ENCODE measurements around the gene CACNA2D3.

CACNA2D3 gene

DNA sequence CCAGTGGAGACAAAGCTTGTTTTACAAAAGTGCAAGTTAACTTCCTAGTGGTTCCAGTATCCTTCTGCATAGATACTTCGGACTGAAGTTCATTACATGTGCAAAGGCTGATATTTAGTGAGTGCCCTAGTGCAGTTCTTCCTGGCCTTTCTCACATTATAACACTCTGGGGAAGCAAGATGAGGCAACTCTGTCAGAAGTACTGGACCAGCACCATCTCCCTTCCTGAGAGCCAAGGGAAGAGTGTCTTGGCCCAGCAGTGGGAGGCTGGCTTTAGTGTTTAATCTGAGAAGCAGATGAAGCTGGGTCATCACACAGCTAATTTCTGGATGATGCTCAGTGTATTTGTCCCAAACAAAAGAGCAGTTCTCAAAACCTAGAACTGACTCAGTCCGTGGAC, 397.7 kb downstream of the CACNA2D3 start:
- no peak for DNase-seq (ENCODE audit: low spot score)
- no peak overlapping the region for H3K27ac Mint-ChIP-seq
- H3K4me3 Mint-ChIP-seq = no peak overlapping the region
- no peaks in the 10 kb centered on the region for H3K9me3 Mint-ChIP-seq
- H3K36me3 Mint-ChIP-seq (ENCODE audit: low read depth) = no peaks in the 10 kb centered on the region
- no peaks in the 10 kb centered on the region for H3K4me1 Mint-ChIP-seq (ENCODE audit: low read depth)
- H3K27me3 Mint-ChIP-seq (ENCODE audit: low read depth) = no peaks in the 10 kb centered on the region

DNA sequence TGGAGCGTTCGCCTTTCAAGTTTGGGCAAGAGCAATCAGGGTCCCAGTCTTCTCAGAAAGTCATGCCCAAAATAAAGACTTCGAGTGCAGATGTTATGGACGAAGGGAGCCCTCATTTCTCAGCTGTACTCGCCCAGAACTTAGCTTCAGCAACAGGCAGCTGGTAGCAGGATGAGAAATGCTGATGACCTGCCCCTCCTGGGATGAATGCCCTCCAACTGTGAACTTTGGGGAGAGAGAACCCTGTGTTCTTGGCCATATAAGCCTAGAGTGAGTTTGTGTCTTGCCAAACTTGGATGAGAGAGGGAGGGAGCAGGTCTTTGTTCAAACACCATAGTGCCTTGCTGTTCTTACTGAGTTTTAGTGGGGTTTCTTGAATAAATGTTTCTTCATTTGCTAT, 405.2 kb downstream of the CACNA2D3 start:
- Mint-ChIP-seq H3K9me3 (peaks cover 13% of the 10 kb centered on the region), H3K27me3 (ENCODE audit: low read depth) (no peaks in the 10 kb centered on the region), H3K27ac (no peak overlapping the region), H3K36me3 (ENCODE audit: low read depth) (no peaks in the 10 kb centered on the region), H3K4me3 (no peak overlapping the region), H3K4me1 (ENCODE audit: low read depth) (no peaks in the 10 kb centered on the region)
- no peak for DNase-seq (ENCODE audit: low spot score)

DNA sequence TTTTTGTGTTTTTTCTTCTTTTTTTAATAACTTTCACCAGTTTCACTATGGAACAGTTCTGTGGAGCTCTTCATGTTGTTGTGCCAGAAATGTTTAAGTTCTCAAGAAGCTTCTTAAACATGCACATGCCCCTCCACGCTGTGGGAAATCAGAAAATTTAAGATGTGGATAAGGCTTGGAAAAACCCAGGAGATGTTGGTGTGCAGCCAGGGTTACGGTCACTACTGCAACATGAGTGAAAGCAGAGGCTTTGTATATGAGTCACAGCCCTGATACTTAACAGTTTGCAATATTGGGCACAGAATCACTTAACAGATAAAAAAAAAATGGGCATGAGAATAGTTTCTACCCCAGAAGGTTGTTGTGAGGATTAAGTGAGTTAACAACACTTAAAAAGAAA, 405.6 kb downstream of the CACNA2D3 start:
- H3K27ac Mint-ChIP-seq = no peak overlapping the region
- H3K4me3 Mint-ChIP-seq = no peak overlapping the region
- no peak for DNase-seq (ENCODE audit: low spot score)

GRCh38 chr3:54528668-54529067, 406.3 kb downstream of the CACNA2D3 start:
- Mint-ChIP-seq H3K9me3 (peaks cover 13% of the 10 kb centered on the region), H3K4me1 (ENCODE audit: low read depth) (no peaks in the 10 kb centered on the region), H3K36me3 (ENCODE audit: low read depth) (no peaks in the 10 kb centered on the region), H3K4me3 (no peak overlapping the region), H3K27me3 (ENCODE audit: low read depth) (no peaks in the 10 kb centered on the region), H3K27ac (no peak overlapping the region)
- no peak for DNase-seq (ENCODE audit: low spot score)

More for the DNA sequence above, 405.6 kb downstream of the CACNA2D3 start:
- Mint-ChIP-seq H3K9me3 (peaks cover 13% of the 10 kb centered on the region), H3K4me1 (ENCODE audit: low read depth) (no peaks in the 10 kb centered on the region), H3K27me3 (ENCODE audit: low read depth) (no peaks in the 10 kb centered on the region), H3K36me3 (ENCODE audit: low read depth) (no peaks in the 10 kb centered on the region)

DNA sequence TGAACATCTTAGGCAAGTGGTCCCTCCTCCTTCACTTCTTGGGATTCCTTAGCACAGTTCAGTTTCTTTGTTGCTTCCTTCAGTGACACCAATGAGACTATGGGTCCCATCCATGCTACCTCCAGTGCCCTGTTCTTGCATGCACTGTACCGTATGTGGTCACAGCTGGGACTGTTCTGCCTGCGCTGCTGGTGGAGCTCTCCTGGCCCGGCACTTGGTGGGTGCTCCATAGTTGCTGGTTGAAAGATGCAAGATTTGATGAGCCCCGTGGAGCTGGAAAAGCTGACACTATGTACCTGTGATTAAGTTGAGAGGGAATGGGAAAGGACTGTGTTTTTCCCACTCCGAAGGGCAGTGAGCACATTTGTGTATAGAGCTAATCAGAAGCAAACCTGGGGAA, 407.7 kb downstream of the CACNA2D3 start:
- Mint-ChIP-seq H3K27me3 (ENCODE audit: low read depth) (no peaks in the 10 kb centered on the region), H3K4me3 (no peak overlapping the region), H3K9me3 (peaks cover 13% of the 10 kb centered on the region), H3K27ac (no peak overlapping the region), H3K4me1 (ENCODE audit: low read depth) (no peaks in the 10 kb centered on the region), H3K36me3 (ENCODE audit: low read depth) (no peaks in the 10 kb centered on the region)
- DNase-seq (ENCODE audit: low spot score) = no peak

- Mint-ChIP-seq H3K36me3 (ENCODE audit: low read depth) (no peaks in the 10 kb centered on the region), H3K4me3 (no peak overlapping the region), H3K4me1 (ENCODE audit: low read depth) (no peaks in the 10 kb centered on the region), H3K9me3 (peaks cover 9% of the 10 kb centered on the region), H3K27me3 (ENCODE audit: low read depth) (no peaks in the 10 kb centered on the region), H3K27ac (no peak overlapping the region)
- no peak for DNase-seq (ENCODE audit: low spot score)
Measured at GRCh38 chr3:54530944-54531343, 408.6 kb downstream of the CACNA2D3 start.

- H3K36me3 Mint-ChIP-seq (ENCODE audit: low read depth) = no peaks in the 10 kb centered on the region
- H3K4me3 Mint-ChIP-seq = no peak overlapping the region
- H3K4me1 Mint-ChIP-seq (ENCODE audit: low read depth) = no peaks in the 10 kb centered on the region
- no peaks in the 10 kb centered on the region for H3K27me3 Mint-ChIP-seq (ENCODE audit: low read depth)
- DNase-seq (ENCODE audit: low spot score) = no peak
- peaks cover 4% of the 10 kb centered on the region for H3K9me3 Mint-ChIP-seq
- no peak overlapping the region for H3K27ac Mint-ChIP-seq
Measured at GRCh38 chr3:54531741-54532140, 409.4 kb downstream of the CACNA2D3 start.

DNA sequence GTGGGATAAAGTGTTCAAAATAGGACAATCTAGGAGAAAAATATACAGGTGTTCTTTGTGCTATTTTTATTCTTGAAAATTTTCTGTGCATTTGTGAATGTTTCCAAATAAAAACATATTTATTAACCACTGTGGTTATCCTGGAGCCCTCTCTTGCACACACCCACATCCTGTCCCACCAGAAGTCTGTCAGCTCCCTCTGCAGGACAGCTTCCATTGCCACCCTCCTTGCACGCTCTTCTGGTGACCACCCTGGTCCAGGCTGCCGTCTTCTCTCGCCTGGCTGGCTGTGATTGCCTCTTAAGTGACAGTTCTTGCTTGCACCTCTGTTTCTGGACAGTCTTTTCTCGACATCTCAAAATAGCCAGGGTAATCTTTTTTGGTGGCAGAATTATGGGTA, 411.5 kb downstream of the CACNA2D3 start:
- no peak overlapping the region for H3K27ac Mint-ChIP-seq

DNA sequence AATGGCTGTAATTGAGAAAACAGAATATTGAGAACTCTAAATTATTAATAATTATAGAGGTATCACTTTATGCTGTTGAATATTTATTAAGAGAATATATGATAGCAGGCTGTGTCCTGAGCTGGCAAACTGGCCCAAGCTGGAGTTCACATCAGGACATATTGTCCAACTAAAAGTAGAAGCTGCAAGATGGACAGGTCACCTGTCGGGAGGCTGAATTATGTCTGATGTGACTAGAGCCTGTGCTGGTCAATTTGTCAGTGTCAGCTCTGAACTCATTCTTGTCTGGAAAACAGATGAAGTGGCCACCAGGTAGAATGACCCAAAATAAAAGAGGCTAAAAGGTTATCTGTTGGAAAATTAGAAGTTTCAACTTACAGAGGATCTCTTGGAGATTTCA, 413.3 kb downstream of the CACNA2D3 start:
- H3K4me3 Mint-ChIP-seq = no peak overlapping the region
- DNase-seq (ENCODE audit: low spot score) = no peak
- H3K4me1 Mint-ChIP-seq (ENCODE audit: low read depth) = no peaks in the 10 kb centered on the region
- H3K27me3 Mint-ChIP-seq (ENCODE audit: low read depth) = no peaks in the 10 kb centered on the region
- no peaks in the 10 kb centered on the region for H3K9me3 Mint-ChIP-seq
- H3K27ac Mint-ChIP-seq = no peak overlapping the region
- H3K36me3 Mint-ChIP-seq (ENCODE audit: low read depth) = no peaks in the 10 kb centered on the region

More for the DNA sequence above, 411.5 kb downstream of the CACNA2D3 start:
- H3K9me3 Mint-ChIP-seq = no peaks in the 10 kb centered on the region
- no peaks in the 10 kb centered on the region for H3K27me3 Mint-ChIP-seq (ENCODE audit: low read depth)
- no peaks in the 10 kb centered on the region for H3K4me1 Mint-ChIP-seq (ENCODE audit: low read depth)
- DNase-seq (ENCODE audit: low spot score) = no peak
- no peaks in the 10 kb centered on the region for H3K36me3 Mint-ChIP-seq (ENCODE audit: low read depth)
- H3K4me3 Mint-ChIP-seq = no peak overlapping the region

DNA sequence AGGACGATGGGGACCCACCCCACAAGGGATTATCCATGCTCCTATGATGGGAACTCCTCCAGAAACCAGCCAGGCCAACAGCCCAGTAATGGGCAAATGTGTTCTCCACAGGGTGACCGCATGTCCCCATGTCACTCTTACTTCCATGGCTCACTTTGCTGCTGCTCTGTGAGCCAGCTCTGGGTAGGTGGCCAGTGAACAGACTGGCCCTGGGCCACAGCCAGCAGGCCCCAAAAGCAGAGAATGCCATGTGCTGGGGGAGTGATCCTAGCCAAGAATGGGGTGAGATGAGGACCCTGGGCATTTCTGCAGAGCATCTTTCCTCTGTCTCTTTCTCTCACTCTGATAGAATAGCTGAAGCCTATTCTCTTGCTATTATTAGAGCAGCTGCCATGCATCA, 414.1 kb downstream of the CACNA2D3 start:
- Mint-ChIP-seq H3K27ac (no peak overlapping the region), H3K36me3 (ENCODE audit: low read depth) (no peaks in the 10 kb centered on the region), H3K4me3 (no peak overlapping the region), H3K27me3 (ENCODE audit: low read depth) (no peaks in the 10 kb centered on the region), H3K4me1 (ENCODE audit: low read depth) (no peaks in the 10 kb centered on the region), H3K9me3 (no peaks in the 10 kb centered on the region)
- no peak for DNase-seq (ENCODE audit: low spot score)

DNA sequence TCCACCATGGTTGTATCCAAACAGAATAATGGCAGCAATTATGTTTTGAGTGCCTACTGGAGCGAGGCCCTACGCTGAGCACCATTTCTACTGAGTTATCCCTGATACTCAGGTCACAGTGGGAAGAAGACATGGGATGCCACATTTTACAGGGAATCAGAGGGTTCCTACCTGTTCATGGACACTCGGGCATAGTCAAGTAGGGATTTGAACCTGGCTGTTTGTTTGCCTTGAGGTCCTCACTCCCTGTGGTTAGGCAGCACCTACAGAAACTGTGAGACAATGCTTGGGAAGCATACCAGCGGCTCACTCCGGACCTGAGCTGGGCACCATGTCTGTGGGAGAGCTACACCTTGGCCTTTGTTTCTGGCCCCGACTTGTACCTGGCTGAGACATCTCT, 415.2 kb downstream of the CACNA2D3 start:
- no peak overlapping the region for H3K4me3 Mint-ChIP-seq
- H3K9me3 Mint-ChIP-seq = no peaks in the 10 kb centered on the region
- no peak overlapping the region for H3K27ac Mint-ChIP-seq
- no peaks in the 10 kb centered on the region for H3K27me3 Mint-ChIP-seq (ENCODE audit: low read depth)
- no peaks in the 10 kb centered on the region for H3K36me3 Mint-ChIP-seq (ENCODE audit: low read depth)
- no peak for DNase-seq (ENCODE audit: low spot score)
- H3K4me1 Mint-ChIP-seq (ENCODE audit: low read depth) = no peaks in the 10 kb centered on the region

- no peak for DNase-seq (ENCODE audit: low spot score)
- Mint-ChIP-seq H3K4me3 (no peak overlapping the region), H3K27me3 (ENCODE audit: low read depth) (no peaks in the 10 kb centered on the region), H3K27ac (no peak overlapping the region), H3K9me3 (no peaks in the 10 kb centered on the region), H3K4me1 (ENCODE audit: low read depth) (no peaks in the 10 kb centered on the region), H3K36me3 (ENCODE audit: low read depth) (no peaks in the 10 kb centered on the region)
Measured at GRCh38 chr3:54538346-54538745, 416.0 kb downstream of the CACNA2D3 start.

DNA sequence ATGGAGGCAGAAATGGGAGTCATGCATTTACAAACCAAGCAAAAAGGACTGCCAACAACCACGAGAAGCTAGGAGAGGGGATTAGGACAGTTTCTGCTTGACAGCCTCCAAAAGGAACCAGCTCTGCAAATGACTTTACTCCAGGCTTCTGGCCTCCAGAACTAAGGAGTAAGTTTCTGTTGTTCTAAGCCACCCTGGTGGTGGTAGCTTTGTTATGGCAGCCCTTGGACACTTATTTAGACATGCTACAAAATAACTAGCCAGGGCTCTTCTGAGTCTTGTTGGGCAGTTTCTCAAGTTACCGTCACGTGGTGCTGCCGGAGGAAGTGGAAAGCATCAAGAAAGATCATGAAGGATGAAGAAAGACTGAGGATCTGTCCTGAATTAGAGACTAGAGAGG, 419.0 kb downstream of the CACNA2D3 start:
- Mint-ChIP-seq H3K27ac (no peak overlapping the region), H3K36me3 (ENCODE audit: low read depth) (no peaks in the 10 kb centered on the region), H3K27me3 (ENCODE audit: low read depth) (no peaks in the 10 kb centered on the region), H3K9me3 (no peaks in the 10 kb centered on the region), H3K4me3 (no peak overlapping the region), H3K4me1 (ENCODE audit: low read depth) (no peaks in the 10 kb centered on the region)
- no peak for DNase-seq (ENCODE audit: low spot score)

DNA sequence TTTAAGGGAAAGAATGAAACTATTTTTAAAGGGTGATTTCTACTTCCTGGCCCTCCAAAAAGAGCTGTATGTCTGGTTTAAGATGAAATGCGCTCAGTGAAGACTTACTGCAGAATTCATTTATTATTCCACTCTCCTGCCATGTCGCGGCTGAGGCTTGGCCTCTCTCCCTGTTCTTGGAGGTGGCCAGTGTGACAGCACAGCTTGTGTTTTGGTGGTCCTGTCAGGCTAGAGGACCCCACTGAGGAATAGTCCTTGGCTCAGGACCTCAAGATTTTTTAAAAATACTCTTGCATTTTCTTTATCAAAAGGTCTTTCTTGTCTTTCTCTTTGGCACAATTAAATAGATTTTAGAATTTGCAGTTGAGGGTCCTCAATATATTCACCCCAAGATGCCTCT, 421.1 kb downstream of the CACNA2D3 start:
- Mint-ChIP-seq H3K27me3 (ENCODE audit: low read depth) (no peaks in the 10 kb centered on the region), H3K4me3 (no peak overlapping the region), H3K4me1 (ENCODE audit: low read depth) (no peaks in the 10 kb centered on the region), H3K9me3 (no peaks in the 10 kb centered on the region), H3K27ac (no peak overlapping the region), H3K36me3 (ENCODE audit: low read depth) (no peaks in the 10 kb centered on the region)
- no peak for DNase-seq (ENCODE audit: low spot score)

GRCh38 chr3:54547051-54547450, 424.7 kb downstream of the CACNA2D3 start:
- H3K4me3 Mint-ChIP-seq = no peak overlapping the region
- H3K27ac Mint-ChIP-seq = no peak overlapping the region
- no peak for DNase-seq (ENCODE audit: low spot score)
- no peaks in the 10 kb centered on the region for H3K9me3 Mint-ChIP-seq
- no peaks in the 10 kb centered on the region for H3K36me3 Mint-ChIP-seq (ENCODE audit: low read depth)
- H3K4me1 Mint-ChIP-seq (ENCODE audit: low read depth) = no peaks in the 10 kb centered on the region
- H3K27me3 Mint-ChIP-seq (ENCODE audit: low read depth) = no peaks in the 10 kb centered on the region
